ENCODE data around the gene LYSMD4.

DNA sequence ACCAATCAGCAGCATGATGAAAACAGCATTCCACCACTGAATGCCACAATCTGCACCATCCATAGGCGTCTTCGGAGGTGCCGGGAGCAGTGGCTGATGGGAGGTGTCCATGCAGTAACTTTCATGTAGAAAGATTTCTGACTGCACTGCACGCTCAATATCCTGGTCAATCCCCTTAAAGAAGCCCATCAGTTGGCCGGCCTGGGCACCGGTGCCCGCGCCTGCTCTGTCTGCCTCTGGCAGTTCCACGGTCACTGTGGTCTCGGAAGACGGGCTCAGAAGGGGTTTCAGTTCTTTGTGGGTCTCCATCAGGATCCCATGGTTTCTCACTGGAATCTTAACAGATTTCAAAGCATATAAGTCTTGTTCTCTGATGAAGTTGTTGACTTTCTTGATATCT lies 3.9 kb downstream of the LYSMD4 start:
- TF ChIP-seq CTCF (IDR thresholded peaks at IDR 0.05) (no peak), ESRRA (IDR thresholded peaks at IDR 0.05; ENCODE audit: borderline replicate concordance, low read length) (no peak), NFE2L2 (conservative IDR thresholded peaks at IDR 0.05; ENCODE audit: low read length) (no peak), POLR2A (IDR thresholded peaks at IDR 0.05; ENCODE audit: low read length) (no peak), CHD4 (IDR thresholded peaks at IDR 0.05; ENCODE audit: borderline replicate concordance) (no peak), PHF8 (IDR thresholded peaks at IDR 0.05; ENCODE audit: borderline replicate concordance, low read depth) (no peak), REST (IDR thresholded peaks at IDR 0.05) (no peak), HDAC2 (IDR thresholded peaks at IDR 0.05) (no peak), MYC (IDR thresholded peaks at IDR 0.05; ENCODE audit: borderline replicate concordance, low read length) (no peak), JUN (IDR thresholded peaks at IDR 0.05) (no peak)
